Activated CD8-positive, alpha-beta memory T cell treated with anti-CD3 and anti-CD28 coated beads for 1 hour (primary cell): ENCODE data around the gene PAX6.

ENCODE experiments used
- DNase-seq, 2 donors: peaks; one replicate each; pipeline ENCODE4 v3.0.0-alpha.2; 2020; ENCODE audit warnings: low read depth in 1 of 2; ENCODE audit errors: extremely low read depth in 1 of 2

The PAX6 gene

GRCh38 chr11:31798554-31799434 is 12.3 kb downstream of the PAX6 start:
- no peak for DNase-seq

DNA sequence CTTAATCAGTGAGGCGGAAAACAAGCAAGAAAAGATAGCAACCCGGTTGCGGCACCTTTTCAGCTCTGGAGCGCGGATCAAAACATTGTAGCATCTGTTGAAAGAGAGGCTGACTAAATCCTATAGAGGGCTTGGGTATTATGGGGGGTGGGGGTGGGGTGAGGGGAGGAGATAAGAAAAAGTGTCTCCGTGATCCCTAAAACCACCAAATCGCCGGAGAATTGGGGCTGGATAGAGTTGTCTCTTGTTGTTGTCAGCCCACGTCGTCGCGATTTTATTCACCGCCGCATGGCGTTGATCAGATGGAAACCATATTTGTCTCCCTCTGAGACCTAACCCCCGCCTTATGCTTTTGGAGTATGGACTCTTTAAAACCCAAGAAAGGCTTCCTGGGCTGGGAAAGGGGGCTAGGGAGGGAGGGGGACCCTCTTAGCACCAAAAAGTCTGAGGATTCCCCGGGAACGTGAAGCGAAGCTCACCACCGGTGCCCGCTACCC is 13.0 kb downstream of the PAX6 start:
- DNase-seq = no peak

DNA sequence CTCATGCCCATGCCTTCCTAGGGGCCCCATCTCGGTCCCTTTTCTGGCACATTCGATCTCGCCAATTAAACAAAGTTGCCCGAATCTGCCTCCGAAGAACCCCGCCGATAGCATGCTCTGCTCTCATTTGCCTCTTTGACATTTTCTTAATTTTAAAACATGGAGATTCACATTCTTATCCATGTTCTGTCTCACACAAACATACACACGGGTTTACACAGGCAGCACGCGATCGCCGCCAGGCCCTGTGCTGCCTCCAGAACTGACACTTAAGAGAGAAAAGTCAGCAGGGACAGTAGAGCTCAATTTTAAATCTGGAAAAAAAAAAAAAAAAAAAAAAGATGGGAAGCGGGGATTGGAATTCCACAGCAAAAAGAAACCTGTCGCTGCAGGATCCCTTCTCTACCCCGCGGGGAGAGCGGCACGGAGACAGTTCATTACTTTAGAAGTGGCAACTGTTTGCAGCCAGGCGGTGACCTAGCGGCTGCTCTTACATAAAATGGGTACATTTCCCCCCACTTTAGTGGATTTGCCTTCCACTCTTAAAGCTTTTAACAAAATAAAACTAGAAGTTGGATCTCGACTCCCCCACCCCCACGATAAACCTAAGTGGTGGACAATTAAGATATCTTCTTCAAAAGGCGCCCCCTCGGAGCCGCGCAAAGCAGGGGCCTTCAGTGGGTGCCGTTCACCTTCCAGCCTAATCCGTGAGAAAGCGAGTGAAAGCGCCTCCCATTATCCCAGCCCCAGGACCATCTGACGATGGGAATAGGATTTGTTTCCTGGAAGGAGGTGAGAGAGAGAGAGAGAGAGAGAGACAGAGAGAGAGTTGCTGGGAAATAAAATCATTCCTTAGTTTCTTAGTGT is 13.7 kb downstream of the PAX6 start:
- no peak for DNase-seq

DNA sequence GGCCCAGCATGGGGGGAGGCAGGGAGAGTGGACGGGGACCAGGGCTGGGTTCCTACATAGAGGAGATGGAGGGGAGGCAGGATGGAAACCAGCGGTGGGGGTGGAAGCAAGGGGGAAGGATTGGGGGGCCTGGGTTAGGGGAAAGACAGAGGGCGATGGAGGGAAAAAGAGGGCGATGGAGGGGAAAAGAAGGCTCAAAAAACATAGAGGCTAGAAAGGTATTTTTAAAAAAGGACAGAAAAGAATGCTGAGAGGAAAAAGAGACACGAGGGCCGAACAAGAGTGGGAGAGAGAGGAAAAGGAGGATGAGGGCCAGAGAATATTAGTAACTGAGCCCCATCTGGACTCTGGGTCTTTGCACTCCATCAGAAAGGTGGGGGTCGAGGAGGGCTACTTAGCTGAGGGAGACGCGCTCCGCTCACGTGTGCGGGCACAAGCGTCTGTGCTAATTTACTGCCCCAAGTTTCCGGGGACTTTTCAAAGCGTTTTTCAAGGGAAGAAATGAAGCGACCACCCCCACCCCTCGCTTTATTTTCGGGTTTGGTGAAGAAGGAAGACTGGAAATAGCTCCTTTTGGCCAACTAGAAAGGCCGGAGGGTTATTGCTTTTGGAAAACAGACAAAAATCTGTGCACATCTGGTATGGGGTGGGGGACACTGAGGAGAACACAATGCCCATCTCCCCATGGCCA is 14.5 kb downstream of the PAX6 start:
- DNase-seq = no peak

DNA sequence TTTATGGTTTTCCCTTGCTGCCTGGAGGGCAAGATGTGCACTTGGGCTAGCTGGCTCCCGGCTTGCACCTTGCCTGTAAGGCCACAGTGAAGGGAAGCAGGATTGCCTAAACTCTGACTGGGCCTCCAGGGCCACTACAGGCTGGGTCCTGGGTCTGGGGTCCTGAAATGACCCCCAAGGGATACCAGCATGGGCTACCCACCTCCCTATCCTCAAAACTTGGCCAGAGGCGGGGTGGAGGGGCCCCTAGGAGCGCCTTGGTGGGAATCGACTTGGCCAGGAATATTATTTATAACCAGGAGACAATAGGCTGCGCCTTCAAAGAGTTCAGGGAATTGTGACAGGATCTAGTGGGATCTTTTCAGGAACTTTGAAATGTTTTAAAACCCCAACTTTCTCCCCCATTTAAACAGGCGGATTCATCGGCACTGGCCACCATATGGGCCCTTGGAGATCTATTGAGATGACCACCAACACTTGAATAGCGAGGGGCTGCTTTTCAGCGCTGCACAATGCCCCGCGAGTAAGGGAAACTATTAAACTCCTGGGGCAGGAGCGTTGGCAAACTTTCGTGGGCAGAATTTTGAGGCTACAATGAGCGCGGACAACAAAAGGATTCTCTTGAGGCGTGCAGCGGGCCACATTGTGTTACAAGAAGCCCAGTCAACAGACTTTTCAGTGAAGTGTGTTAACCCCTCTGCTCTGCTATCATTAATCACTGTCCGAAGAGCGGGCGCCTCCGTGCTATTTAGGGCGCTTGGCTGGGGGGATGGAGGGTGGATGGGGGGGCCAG is 15.2 kb downstream of the PAX6 start:
- DNase-seq = no peak

- DNase-seq = no peak
Observed at GRCh38 chr11:31794548-31794947, 16.6 kb downstream of the PAX6 start.

- no peak for DNase-seq
Observed at GRCh38 chr11:31793264-31793663, 17.9 kb downstream of the PAX6 start.

DNA sequence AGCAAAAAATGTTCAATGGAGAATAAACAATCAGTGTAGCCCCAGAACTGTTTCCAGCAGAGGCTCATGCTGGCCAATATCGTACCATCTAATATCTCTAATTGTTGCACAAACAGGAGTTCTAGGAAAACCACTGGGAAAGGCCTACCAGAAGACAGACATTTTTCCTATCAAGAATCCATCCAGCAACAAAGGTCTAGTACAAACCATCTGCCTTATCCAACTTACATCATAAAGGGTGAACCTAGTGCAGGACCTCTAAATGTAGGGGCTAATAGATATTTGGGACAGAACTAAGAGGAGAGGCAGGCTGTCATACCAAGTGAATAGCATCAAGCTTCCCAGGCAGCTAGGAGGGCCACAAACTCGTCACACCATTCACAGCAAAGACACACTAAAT is 18.7 kb downstream of the PAX6 start:
- DNase-seq = no peak

DNA sequence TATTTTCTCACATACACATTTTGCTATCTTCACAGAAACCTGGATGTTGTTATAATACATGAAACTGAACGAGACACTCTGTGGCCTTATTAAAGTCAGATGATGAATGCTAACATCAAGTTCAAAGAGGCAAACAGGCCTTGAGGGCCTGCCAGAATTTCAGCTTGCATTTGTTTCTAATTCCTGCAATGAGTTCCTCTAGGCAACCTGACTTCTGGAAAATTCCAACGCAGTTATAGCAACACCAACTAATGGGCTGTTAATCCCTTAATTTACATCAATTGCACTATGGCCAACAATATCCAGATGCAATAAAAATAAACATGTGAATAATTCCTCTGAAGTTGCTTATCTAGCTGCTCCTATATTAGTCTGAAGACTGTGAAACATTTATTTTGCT is 19.1 kb downstream of the PAX6 start:
- DNase-seq = no peak

DNA sequence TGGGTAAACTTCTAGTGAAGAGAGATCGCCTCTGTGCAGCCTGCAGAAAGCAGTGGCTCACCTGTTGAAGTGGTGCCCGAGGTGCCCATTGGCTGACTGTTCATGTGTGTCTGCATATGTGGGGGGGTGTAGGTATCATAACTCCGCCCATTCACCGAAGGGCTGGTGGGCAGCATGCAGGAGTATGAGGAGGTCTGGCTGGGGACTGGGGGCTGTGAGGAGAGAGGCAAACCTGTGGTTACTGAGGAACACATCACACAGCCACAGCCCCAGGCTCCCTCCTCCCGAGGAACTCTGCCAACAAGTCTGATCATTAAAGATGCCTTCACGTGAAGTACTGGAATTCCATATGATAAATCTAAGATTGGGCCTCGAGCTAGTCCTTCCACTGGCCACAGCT is 20.5 kb downstream of the PAX6 start:
- DNase-seq = no peak

GRCh38 chr11:31788085-31788484 is 23.0 kb downstream of the PAX6 start:
- DNase-seq = no peak

DNA sequence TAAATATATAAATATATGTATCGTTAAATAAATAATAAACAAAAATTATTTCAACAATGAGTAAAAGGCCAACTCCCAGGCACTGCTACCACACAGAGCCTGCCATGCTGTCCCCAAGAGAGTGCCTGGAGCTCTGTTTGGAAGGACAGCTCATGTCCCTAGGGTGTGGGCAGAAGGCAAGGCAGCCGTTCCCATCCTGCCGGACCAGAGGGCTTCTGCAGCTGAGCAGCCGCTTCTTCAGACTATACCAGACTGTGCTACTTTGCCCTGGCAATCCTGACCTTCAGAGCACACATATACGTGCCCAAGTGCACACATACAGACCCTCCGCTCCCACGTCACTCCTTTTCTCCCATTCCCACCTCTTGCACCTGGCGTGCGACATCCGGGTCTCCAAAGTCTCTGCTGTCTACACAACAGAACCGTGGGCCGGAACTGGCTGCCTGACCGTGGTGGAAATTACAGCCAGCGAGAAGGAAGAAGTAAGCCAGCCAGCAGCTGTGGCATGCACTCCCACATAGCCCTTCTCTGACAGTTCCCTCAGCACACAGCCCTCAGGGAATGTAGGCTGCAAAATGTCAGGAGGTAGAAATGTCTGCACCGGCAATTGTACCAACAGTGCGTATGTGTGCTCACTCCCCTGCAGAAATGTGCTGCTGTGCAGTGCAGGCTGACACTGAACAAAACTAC is 24.0 kb downstream of the PAX6 start:
- DNase-seq = no peak

GRCh38 chr11:31784611-31785010 is 26.5 kb downstream of the PAX6 start:
- DNase-seq = no peak

DNA sequence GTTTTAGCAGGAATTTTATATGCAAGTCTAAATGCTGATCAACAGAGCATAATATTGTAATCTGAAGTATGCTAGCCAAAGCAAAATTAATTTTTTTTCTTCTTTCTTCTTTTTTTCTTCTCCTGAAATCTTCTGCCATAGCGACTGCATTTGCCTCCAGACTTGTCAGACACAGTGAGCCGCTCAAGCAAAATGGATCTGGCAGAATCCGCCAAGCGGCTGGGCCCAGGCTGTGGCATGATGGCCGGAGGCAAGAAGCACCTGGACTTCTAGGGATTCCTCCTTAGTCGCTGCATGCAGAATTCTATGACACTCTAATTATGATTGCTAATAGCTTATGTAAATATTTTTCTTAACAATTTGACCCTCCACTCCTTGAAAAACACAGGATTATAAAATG is 27.9 kb downstream of the PAX6 start:
- DNase-seq = no peak

- DNase-seq = no peak
Observed at GRCh38 chr11:31782257-31782656, 28.9 kb downstream of the PAX6 start.

GRCh38 chr11:31780480-31780971 is 30.6 kb downstream of the PAX6 start:
- no peak for DNase-seq

GRCh38 chr11:31780078-31780477 is 31.0 kb downstream of the PAX6 start:
- DNase-seq = no peak

- no peak for DNase-seq
Observed at GRCh38 chr11:31779374-31779791, 31.7 kb downstream of the PAX6 start.

GRCh38 chr11:31772412-31772811 is 38.7 kb downstream of the PAX6 start:
- DNase-seq = no peak
